Measurements from ENCODE around the gene ID2. TPM values are rescaled to one million over a fixed set of nuclear protein-coding genes. Genes with fewer than 3 reads are reported as not detected.

ID2 gene
- total RNA-seq, 2 experiments from 2014 or later, result 85.7 to 91.6 TPM

- no peaks in the 10 kb centered on the region for H3K36me3 Mint-ChIP-seq (ENCODE audit: low read depth)
- H3K9me3 Mint-ChIP-seq, result no peaks in the 10 kb centered on the region
These were observed 20.1 kb upstream of the ID2 start for GRCh38 chr2:8661736-8662135.

GRCh38 chr2:8662239-8662879, 19.5 kb upstream of the ID2 start:
- ATAC-seq (no peak), DNase-seq (no peak)
- Mint-ChIP-seq H3K4me1 (ENCODE audit: low read depth) (peaks cover 25% of the 10 kb centered on the region), H3K4me3 (no peak overlapping the region), H3K27ac (no peak overlapping the region), H3K9me3 (no peaks in the 10 kb centered on the region), H3K36me3 (ENCODE audit: low read depth) (no peaks in the 10 kb centered on the region), H3K27me3 (peaks cover 15% of the 10 kb centered on the region)
- ChIA-PET POLR2A (interaction anchor here (1.3 kb wide), 1 partner anchor 647 kb away, joined by 4 read pairs; no protein-coding TSS in a partner anchor), CTCF (no interaction called here)
- no peak for TF ChIP-seq CTCF (IDR thresholded peaks at IDR 0.05)
- intact Hi-C loops (cut with micrococcal nuclease), result no loop called here

More at GRCh38 chr2:8661736-8662135, 20.1 kb upstream of the ID2 start:
- DNase-seq (no peak), ATAC-seq (no peak)
- ChIA-PET POLR2A (interaction anchor here (1.3 kb wide), 1 partner anchor 646 kb away, joined by 4 read pairs; no protein-coding TSS in a partner anchor), CTCF (no interaction called here)
- intact Hi-C loops (cut with micrococcal nuclease), result no loop called here
- Mint-ChIP-seq H3K4me1 (ENCODE audit: low read depth) (peaks cover 30% of the 10 kb centered on the region), H3K4me3 (no peak overlapping the region), H3K27me3 (peaks cover 19% of the 10 kb centered on the region), H3K27ac (no peak overlapping the region)
- no peak for TF ChIP-seq CTCF (IDR thresholded peaks at IDR 0.05)

- H3K36me3 Mint-ChIP-seq (ENCODE audit: low read depth), result no peaks in the 10 kb centered on the region
- H3K4me1 Mint-ChIP-seq (ENCODE audit: low read depth), result peaks cover 22% of the 10 kb centered on the region
- DNase-seq, result peak; percentile 51
- TF ChIP-seq CTCF (IDR thresholded peaks at IDR 0.05), result no peak
- intact Hi-C loops (cut with micrococcal nuclease), result no loop called here
- CTCF ChIA-PET, result interaction anchor here (0.6 to 1.2 kb wide), 2 partner anchors 14 to 18 kb away, joined by 3 read pairs; partner anchors contain the start of gene ID2
- no peak overlapping the region for H3K4me3 Mint-ChIP-seq
- H3K27me3 Mint-ChIP-seq, result peaks cover 13% of the 10 kb centered on the region
- POLR2A ChIA-PET, result interaction anchor here (0.7 to 1.2 kb wide), 3 partner anchors 13 to 147 kb away, joined by 3 to 5 read pairs (median 4); partner anchors contain the start of gene ID2
- H3K27ac Mint-ChIP-seq, result peak overlapping the region; percentile 36
- peak; percentile 68 for ATAC-seq
- no peaks in the 10 kb centered on the region for H3K9me3 Mint-ChIP-seq
These were observed 17.9 kb upstream of the ID2 start for GRCh38 chr2:8663997-8664396.

GRCh38 chr2:8666581-8666980, 15.3 kb upstream of the ID2 start:
- H3K4me3 Mint-ChIP-seq, result no peak overlapping the region
- ATAC-seq, result no peak
- ChIA-PET CTCF (no interaction called here), POLR2A (no interaction called here)
- peaks cover 22% of the 10 kb centered on the region for H3K4me1 Mint-ChIP-seq (ENCODE audit: low read depth)
- DNase-seq, result no peak
- no peaks in the 10 kb centered on the region for H3K9me3 Mint-ChIP-seq
- H3K27ac Mint-ChIP-seq, result no peak overlapping the region
- H3K27me3 Mint-ChIP-seq, result peaks cover 5% of the 10 kb centered on the region
- no peaks in the 10 kb centered on the region for H3K36me3 Mint-ChIP-seq (ENCODE audit: low read depth)
- intact Hi-C loops (cut with micrococcal nuclease), result no loop called here
- TF ChIP-seq CTCF (IDR thresholded peaks at IDR 0.05), result no peak

GRCh38 chr2:8667896-8668512, 13.9 kb upstream of the ID2 start:
- no peak for DNase-seq
- Mint-ChIP-seq H3K4me3 (no peak overlapping the region), H3K4me1 (ENCODE audit: low read depth) (peaks cover 20% of the 10 kb centered on the region), H3K36me3 (ENCODE audit: low read depth) (no peaks in the 10 kb centered on the region), H3K27ac (no peak overlapping the region), H3K9me3 (no peaks in the 10 kb centered on the region), H3K27me3 (peaks cover 4% of the 10 kb centered on the region)
- CTCF ChIA-PET, result no interaction called here
- intact Hi-C loops (cut with micrococcal nuclease), result no loop called here
- POLR2A ChIA-PET, result no interaction called here
- TF ChIP-seq CTCF (IDR thresholded peaks at IDR 0.05), result no peak
- no peak for ATAC-seq
